Measurements from ENCODE around the gene RPS15. TPM values are rescaled to one million over a fixed set of nuclear protein-coding genes. Genes with fewer than 3 reads are reported as not detected.
"Not testable (repeated sequence)": the region's sequence is repeated elsewhere in the genome, so short reads cannot be mapped to it uniquely, and the experiment has no call there.

Gene RPS15
- total RNA-seq, 8 experiments from 2014 or later, result 1,397 to 2,339 (median 1,906) TPM

DNA sequence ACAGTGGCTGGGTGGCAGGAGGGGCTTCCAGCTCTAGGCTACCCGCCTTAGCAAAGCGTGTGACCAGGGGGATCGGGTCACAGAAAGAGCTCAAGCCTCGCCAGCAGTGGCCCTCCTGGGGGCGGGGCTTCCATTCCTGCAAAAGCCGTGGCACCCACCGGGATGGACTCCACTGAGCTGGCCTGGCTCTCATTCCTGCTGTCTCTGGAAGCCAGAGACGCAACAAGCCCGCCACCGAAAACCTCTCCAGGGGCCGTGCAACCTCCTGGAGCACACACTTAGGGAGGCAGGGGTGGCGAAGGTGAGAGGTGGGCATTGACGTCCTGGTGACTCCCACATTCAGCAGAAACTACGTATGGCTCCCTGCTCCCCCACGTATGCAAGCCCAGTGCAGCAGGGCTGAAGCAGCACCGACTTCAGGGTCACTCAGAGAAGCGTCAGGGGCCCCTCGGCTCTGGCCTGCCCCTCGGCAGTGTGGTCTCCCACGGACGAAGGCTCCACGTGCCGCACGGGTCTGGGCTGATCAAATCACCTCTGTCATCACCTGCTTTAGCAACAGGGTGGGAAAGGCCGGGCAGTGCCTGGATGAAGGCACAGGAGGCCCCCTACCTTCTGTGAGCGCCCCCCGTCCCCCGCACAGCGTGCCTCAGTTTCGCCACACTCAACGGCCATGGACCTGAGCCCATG is 37.7 kb downstream of the RPS15 start:
- no peak for ATAC-seq (replicated peaks in 6 of 8)
- in situ Hi-C loops (cut with MboI; ENCODE audit: low pct_unique_long_range_greater_than_20kb in 2 of 9, low sequenced_read_pairs in 9 of 9, unreplicated experiment in 9 of 9), result no loop called here
- Histone ChIP-seq H3K4me3 (no peak overlapping the region), H3K4me1 (replicated peaks in 1 of 2) (peaks cover 30 to 33% of the 10 kb centered on the region in 2 donors), H3K27ac (no peak overlapping the region)
- 82 to 100% (median 96%) methylated on average over 1 to 17 of the region's 31 CpGs; no CpG with 5 or more reads in 2 of the 10 experiments for WGBS, 10 experiments

DNA sequence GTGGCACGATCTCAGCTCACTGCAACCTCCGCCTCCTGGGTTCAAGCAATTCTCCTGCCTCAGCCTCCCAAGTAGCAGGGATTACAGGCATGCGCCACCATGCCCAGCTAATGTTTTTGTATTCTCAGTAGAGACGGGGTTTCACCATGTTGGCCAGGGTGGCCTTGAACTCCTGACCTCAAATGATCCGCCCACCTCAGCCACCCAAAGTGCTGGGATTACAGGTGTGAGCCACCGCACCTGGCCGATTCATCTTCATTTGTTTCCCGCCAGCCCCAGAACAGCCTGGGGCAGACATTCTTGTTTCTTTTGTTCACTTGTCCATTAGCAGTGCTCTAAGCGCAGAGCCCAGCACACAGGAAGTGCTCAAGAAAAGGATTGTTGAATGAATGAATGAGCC is 38.9 kb downstream of the RPS15 start:
- in situ Hi-C loops (cut with MboI; ENCODE audit: low pct_unique_long_range_greater_than_20kb in 2 of 9, low sequenced_read_pairs in 9 of 9, unreplicated experiment in 9 of 9); H3K27ac ChIP-seq: not testable (repeated sequence)
- 70 to 100% (median 91%) methylated on average over 1 to 4 of the region's 9 CpGs; no CpG with 5 or more reads in 3 of the 10 experiments for WGBS, 10 experiments

DNA sequence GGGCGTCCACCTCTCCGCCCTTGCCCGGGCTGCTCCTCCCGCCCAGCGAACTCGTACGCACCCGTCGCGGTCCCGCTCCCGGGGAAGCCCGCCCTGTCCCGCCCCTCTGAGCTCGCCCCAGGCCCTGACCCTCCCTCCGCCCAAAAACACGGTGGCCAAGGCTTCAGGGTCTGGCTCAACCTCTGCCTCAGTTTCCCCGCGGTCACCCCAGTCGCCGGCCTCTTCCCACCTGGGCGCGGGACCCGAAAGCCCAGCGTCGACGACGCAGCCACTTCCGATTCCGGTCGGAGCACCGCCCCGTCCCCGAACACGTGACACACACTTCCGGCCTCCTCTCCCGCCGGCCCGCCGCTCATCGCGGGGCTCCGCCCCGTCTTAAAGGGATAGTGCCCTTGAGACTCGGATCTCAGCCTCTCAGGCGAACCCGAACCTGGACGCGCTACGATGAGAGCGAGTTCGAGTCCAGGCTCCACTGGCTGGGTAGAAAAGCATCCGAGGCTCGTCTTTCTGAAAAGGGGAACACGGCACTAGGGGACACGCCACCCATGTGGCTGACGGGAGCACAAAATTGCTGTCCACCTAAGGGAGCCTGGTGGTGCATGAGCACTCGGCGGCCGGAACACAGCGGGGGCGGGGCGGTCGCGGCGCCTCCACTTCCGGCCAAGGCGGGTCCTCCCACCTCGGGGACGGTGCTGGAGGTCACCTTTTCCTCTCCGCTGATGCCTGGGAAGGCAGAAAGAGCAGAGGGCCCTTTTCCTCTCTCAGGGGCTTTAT is 40.9 kb downstream of the RPS15 start, which contains the start of gene C19orf25:
TSS of gene C19orf25 (minus strand) at position 282 of the 774 bp plus-strand sequence. CDS start 312 bp downstream, outside the sequence.
- 0 to 11% (median 3%) methylated on average over 4 to 9 of the region's 71 CpGs; no CpG with 5 or more reads in 6 of the 10 experiments for WGBS, 10 experiments
- in situ Hi-C loops (cut with MboI; ENCODE audit: low pct_unique_long_range_greater_than_20kb in 2 of 9, low sequenced_read_pairs in 9 of 9, unreplicated experiment in 9 of 9), result no loop called here
- peak; percentile 88 to 98 (median 91) for ATAC-seq (replicated peaks in 6 of 8)
- H3K27ac ChIP-seq, result peak within 1 kb of the TSS; percentile 82 to 93
- peak within 1 kb of the TSS; percentile 43 to 77 (median 63) for H3K4me3 ChIP-seq
- H3K4me1 ChIP-seq (replicated peaks in 1 of 2), result peaks cover 5 to 10% of the 10 kb centered on the region in 2 donors

More for the DNA sequence above, 38.9 kb downstream of the RPS15 start:
- H3K4me1 ChIP-seq (replicated peaks in 1 of 2), result peaks cover 18 to 21% of the 10 kb centered on the region in 2 donors
- not testable (repeated sequence) for H3K4me3 ChIP-seq; ATAC-seq (replicated peaks in 6 of 8)

DNA sequence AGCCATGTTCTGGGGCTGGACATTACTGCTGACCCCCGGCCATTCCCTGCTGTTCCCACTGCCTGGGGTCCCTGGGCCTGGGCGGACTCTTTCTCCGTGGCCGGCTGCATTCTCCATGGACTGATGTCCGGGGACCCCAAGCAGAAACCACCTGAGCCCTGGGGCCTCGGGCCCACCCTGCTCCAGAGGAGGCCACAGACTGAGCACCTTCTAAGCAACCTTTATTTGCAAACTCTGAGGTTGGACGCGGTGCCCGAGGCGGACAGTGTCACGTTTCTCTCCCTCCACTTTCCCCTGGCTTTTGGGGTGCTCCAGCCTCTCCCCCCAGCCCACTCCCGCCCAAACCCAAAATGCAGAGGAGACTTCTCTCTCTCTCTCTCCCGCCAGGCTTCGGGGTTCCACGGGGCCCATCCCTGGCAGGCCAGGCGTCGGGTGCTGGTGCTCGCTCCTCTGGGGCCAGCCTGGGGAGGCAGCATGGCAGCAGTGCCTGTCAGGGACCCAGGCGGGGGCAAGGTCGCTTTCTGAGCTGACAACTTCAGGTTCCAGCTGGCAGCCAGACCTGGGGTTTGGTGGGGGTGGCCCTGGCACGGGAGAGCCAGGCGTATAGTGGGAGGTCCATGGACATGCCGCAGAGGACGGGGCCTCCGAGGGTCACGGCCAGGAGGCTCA is 43.2 kb downstream of the RPS15 start:
- no peak overlapping the region for H3K4me3 ChIP-seq
- 60 to 100% (median 79%) methylated on average over 1 to 10 of the region's 26 CpGs; no CpG with 5 or more reads in 4 of the 10 experiments for WGBS, 10 experiments
- H3K4me1 ChIP-seq (replicated peaks in 1 of 2), result peaks cover 5 to 10% of the 10 kb centered on the region in 2 donors
- no peak overlapping the region for H3K27ac ChIP-seq
- in situ Hi-C loops (cut with MboI; ENCODE audit: low pct_unique_long_range_greater_than_20kb in 2 of 9, low sequenced_read_pairs in 9 of 9, unreplicated experiment in 9 of 9), result no loop called here
- no peak for ATAC-seq (replicated peaks in 6 of 8)

DNA sequence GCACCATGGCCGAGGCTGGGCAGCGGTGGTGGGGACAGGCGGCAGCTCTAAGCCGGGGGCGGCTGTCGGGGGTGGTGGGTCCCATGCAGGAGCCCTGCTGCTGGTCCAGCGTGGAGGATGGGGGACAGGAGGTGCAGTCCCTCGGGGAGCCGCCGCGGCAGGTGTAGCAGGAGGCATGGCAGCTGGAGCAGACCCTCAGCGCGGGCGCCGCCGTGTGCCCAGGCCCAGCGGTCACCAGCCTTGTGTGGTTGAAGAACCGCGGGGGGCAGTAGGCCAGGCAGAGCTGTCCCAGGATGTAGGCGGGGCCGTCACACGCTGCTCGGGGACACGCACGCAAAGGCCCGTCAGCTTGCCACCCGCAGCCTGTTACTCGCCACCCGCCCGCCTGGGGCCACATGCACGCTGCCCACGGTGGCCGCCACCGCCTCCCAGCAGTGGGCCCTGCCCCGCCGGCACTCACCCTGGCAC is 43.7 kb downstream of the RPS15 start:
- no peak for ATAC-seq (replicated peaks in 6 of 8)
- no peak overlapping the region for H3K27ac ChIP-seq
- 68% methylated on average over 5 of the region's 36 CpGs; no CpG with 5 or more reads in 9 of the 10 experiments for WGBS, 10 experiments
- no peak overlapping the region for H3K4me3 ChIP-seq
- peaks cover 5 to 10% of the 10 kb centered on the region in 2 donors for H3K4me1 ChIP-seq (replicated peaks in 1 of 2)
- in situ Hi-C loops (cut with MboI; ENCODE audit: low pct_unique_long_range_greater_than_20kb in 2 of 9, low sequenced_read_pairs in 9 of 9, unreplicated experiment in 9 of 9), result no loop called here

DNA sequence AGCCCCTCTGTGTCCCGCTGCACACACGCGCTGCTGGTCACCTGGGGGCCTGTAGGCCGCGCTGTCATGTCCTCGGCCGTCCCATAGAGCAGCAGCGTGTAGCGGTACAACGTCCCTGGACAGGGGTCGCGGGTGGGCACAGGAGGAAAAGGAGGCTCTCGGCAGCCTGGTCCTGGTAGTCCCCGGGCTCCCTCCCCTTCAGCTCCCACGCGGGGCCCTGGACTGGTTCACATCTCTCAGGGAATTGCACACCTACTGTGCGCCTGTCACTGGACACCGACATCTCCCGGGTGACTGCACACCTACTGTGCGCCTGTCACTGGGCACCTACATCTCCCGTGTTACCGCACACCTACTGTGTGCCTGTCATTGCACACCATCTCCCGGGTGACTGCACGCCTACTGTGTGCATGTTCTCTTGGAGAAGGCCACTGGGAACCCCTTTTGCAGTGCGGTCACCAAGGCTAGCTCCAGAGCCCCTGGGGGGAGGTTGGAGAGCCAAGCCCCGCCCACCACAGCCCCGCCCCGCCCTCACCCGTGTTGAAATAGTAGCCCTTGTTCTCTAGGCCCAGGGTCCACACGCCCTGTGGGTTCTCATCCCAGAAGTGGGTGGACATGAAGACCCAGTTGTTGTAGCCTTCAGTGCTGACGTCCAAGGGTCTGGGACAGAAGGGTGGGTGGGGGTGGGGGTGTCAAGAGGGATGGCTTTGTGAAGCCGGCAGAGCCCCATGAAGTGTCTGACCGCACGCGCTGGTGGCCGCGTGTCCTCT is 44.4 kb downstream of the RPS15 start:
- no peak for ATAC-seq (replicated peaks in 6 of 8)
- in situ Hi-C loops (cut with MboI; ENCODE audit: low pct_unique_long_range_greater_than_20kb in 2 of 9, low sequenced_read_pairs in 9 of 9, unreplicated experiment in 9 of 9), result no loop called here
- Histone ChIP-seq H3K4me3 (no peak overlapping the region), H3K27ac (no peak overlapping the region), H3K4me1 (replicated peaks in 1 of 2) (peaks cover 5 to 10% of the 10 kb centered on the region in 2 donors)
- WGBS, 10 experiments, result 50 to 87% (median 85%) methylated on average over 2 to 11 of the region's 37 CpGs; no CpG with 5 or more reads in 6 of the 10 experiments

DNA sequence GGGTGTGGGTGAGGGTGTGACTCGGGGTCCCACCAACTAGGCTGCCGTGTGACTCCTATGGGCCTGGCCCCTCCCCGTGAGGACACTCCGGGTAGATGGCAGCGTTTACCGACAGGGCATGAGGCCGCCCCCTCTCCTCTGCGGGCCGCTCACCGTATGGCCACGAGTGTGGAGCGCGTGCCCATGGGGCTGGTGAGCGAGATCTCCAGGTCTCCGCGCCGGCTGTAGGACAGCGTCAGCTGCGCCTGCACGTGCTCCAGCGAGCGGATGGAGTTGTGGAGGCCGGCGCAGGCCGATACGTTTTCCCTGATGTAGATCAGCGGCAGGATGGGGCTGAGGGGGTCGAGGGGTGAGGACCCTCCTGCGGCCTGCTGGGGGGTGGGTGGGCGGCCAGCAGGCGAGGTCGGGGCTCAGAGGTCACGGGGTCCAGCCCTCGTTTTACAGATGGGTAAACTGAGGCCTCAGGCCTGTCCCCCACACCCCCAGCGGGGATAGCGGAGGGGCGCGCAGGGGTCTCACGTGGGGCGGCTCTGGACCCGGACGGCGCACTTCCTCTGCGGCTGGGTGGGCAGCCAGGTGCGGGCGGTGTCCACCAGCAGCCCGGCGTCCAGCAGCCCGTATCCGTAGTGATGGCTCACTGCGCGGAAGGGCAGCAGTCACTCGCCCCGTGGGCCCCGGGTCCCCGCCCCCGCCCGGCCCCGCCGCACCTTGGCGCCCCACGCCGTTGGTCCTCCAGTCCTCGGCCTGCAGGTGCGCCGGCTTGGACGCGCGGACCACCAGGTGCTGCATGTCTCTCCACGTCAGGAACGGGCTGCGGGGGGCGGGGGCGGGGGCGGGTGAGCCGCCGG is 45.2 kb downstream of the RPS15 start:
- WGBS, 10 experiments, result no CpG with 5 or more reads among the region's 77 CpGs

DNA sequence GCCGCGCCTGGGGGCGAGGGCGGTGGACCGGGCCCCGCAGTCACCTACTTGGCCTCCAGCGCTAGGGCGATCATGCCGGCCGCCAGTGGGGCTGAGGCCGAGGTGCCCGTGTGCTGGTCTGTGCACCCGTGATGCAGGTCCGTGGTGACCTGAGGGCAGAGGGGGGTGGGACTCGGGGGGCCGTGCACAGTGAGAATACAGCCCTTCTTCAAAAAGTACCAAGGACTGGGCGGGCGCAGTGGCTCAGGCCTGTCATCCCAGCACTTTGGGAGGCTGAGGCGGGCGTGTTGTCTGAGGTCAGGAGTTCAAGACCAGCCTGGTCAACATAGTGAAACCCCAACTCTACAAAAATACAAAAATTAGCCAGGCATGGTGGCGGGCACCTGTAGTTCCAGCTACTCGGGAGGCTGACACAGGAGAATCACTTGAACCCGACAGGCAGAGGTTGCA is 45.8 kb downstream of the RPS15 start:
- Histone ChIP-seq H3K4me3 (no peak overlapping the region), H3K27ac (no peak overlapping the region), H3K4me1 (replicated peaks in 1 of 2) (peaks cover 2 to 4% of the 10 kb centered on the region in 2 donors)
- WGBS, 10 experiments, result 60 to 96% (median 88%) methylated on average over 1 to 5 of the region's 23 CpGs; no CpG with 5 or more reads in 7 of the 10 experiments
- ATAC-seq (replicated peaks in 6 of 8), result no peak
- in situ Hi-C loops (cut with MboI; ENCODE audit: low pct_unique_long_range_greater_than_20kb in 2 of 9, low sequenced_read_pairs in 9 of 9, unreplicated experiment in 9 of 9), result no loop called here

More for the DNA sequence above, 45.2 kb downstream of the RPS15 start:
- in situ Hi-C loops (cut with MboI; ENCODE audit: low pct_unique_long_range_greater_than_20kb in 2 of 9, low sequenced_read_pairs in 9 of 9, unreplicated experiment in 9 of 9), result no loop called here
- Histone ChIP-seq H3K4me3 (no peak overlapping the region), H3K27ac (no peak overlapping the region), H3K4me1 (replicated peaks in 1 of 2) (peaks cover 2 to 4% of the 10 kb centered on the region in 2 donors)
- no peak for ATAC-seq (replicated peaks in 6 of 8)

DNA sequence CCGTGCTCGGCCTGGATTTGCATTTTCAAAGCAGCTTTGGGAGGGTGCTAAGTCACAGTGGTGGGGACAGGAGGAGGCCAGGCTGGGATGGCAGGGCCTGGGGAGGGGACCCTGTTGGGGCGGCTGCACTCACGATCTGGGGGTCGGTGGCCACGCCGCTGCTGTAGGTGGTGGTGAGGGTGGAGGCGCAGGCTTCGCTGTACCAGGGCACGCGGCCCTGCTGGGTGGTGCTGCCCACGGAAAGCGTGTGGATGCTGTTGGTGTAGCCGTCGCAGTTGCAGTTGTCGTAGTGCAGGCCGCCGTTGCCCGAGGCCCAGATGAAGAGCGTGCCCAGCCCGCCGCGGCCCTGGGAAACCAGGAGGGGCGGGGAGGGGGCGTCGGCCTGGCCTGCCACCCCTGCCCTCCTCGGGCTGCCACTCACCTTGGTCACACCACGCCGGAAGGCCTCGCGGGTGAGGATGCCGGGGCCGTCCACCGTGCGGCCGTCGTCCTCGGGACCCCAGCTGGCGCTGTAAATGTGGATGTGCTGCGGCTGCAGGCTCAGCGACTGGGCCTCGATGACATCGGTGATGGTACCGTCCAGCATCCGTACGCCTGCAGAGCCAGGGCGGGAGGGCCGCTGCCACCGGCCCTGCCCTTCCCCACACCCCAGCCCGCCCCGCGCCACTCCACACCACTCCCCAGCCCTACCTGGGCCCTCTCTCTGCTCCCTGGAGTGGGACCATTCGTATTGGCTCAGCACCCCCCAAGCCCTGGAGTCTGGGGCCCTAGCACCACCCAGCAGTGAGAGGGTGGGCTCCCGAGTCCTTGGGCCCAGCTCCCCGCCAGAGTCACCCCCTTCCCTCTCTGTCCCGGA is 48.8 kb downstream of the RPS15 start:
- no CpG with 5 or more reads among the region's 56 CpGs for WGBS, 10 experiments
- Histone ChIP-seq H3K27ac (no peak overlapping the region), H3K4me1 (replicated peaks in 1 of 2) (peaks cover 7% of the 10 kb centered on the region in 2 donors), H3K4me3 (no peak overlapping the region)
- ATAC-seq (replicated peaks in 6 of 8), result no peak
- in situ Hi-C loops (cut with MboI; ENCODE audit: low pct_unique_long_range_greater_than_20kb in 2 of 9, low sequenced_read_pairs in 9 of 9, unreplicated experiment in 9 of 9), result no loop called here

DNA sequence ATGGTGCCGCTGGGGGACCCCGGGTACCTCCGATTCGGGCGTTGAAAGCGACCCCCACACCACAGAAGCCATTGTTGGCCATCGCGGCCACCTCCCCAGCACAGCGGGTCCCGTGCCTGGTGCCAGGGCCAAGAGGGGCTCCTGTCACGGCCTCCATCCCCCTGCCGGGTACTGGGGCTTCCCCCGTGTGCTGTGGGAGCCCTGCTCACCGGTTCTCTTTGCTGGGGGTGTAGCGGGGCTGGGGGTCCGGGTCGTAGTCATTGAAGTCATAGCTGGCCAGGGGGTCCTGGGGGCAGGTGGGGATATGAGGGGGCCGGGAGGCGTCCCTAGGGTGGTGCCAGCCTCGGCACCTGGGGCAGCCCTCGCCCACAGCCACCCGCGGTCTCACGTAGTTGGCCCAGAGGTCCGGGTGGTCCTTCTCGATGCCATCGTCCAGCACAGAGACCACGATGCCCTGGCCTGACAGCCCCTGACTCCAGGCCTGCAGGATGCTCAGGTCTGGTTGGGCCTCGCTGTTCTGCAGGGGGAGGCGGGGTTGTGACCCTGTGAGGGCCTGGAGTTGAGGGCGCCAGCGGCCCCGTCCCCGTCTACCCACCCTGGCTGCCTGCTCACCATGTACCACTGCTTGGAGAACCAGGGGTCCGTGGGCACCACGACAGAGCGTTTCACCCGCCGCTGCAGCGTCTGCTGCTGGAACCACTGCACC is 49.5 kb downstream of the RPS15 start:
- no peak for ATAC-seq (replicated peaks in 6 of 8)
- no peak overlapping the region for H3K4me3 ChIP-seq
- in situ Hi-C loops (cut with MboI; ENCODE audit: low pct_unique_long_range_greater_than_20kb in 2 of 9, low sequenced_read_pairs in 9 of 9, unreplicated experiment in 9 of 9), result no loop called here
- no peak overlapping the region for H3K27ac ChIP-seq
- no CpG with 5 or more reads among the region's 40 CpGs for WGBS, 10 experiments
- H3K4me1 ChIP-seq (replicated peaks in 1 of 2), result peaks cover 8% of the 10 kb centered on the region in 2 donors

DNA sequence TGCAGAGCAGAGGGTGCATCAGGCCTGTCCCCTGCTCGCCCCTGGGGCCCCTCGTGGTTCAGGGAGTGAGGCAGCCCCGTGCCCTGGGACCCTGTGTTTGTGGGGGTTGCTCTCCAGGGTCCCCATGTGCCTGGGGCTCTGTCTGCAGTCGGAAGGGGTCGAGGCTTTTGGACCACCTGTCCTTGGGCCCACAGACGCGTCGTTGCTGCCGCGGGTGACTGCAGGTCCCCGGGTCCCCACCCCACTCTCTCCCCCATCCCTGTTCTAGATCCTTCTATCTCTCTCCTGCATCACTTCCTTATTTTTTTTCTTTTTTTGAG is 50.0 kb downstream of the RPS15 start:
- no peak for ATAC-seq (replicated peaks in 6 of 8)
- H3K27ac ChIP-seq, result no peak overlapping the region
- in situ Hi-C loops (cut with MboI; ENCODE audit: low pct_unique_long_range_greater_than_20kb in 2 of 9, low sequenced_read_pairs in 9 of 9, unreplicated experiment in 9 of 9), result no loop called here
- 73% methylated on average over 3 of the region's 11 CpGs; no CpG with 5 or more reads in 9 of the 10 experiments for WGBS, 10 experiments
- no peak overlapping the region for H3K4me3 ChIP-seq
- H3K4me1 ChIP-seq (replicated peaks in 1 of 2), result peaks cover 13% of the 10 kb centered on the region in 2 donors

Measured in motor neuron (in vitro differentiated cells).